HG02981 (cell line): ENCODE data around the gene TOX3.

Source experiments
- ATAC-seq: cut with Tn5 transposase; IDR thresholded peaks from one replicate; pipeline ENCODE4 v1.9.1; 2021; ENCODE audit warnings: mild to moderate bottlenecking, moderate library complexity; ENCODE audit not compliant: unreplicated experiment

TOX3 gene

DNA sequence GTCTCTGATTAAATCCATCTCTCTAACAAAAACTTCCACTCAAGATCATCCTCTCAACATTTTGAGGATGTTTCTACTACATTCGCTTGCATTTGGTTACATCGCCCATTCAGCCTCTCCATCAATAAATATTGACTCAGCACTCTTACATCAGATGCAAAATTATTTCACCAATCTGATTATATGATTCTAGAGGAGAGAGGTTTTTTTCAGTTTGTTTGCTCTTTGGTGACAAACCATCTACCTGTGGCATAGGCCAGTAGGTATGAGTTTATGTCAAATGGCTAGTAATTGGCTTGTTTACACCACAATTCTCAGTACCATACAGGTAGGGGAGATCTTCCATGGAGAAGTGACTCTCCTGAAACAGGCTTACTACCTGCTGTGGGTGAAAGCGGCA lies 52.3 kb downstream of the TOX3 start:
- ATAC-seq, result no peak

DNA sequence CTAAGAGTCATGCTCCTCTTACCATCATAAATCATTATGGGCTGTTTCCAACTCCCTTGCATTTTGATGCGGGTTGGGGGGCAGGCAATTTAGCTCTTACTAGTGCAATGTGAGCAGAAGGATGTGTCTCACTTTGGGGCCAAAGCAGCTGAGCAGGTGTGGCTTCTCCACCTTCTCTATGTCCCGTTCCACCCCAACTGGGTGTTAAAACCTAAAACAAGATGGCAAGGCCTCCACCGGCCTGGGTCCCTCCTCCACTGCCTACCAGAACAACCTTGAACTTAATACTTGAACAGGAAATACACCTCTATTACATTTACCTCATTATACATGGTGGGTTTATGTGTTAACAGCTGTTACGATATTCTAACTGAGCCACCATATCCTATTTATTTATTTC lies 52.8 kb downstream of the TOX3 start:
- ATAC-seq, result no peak

DNA sequence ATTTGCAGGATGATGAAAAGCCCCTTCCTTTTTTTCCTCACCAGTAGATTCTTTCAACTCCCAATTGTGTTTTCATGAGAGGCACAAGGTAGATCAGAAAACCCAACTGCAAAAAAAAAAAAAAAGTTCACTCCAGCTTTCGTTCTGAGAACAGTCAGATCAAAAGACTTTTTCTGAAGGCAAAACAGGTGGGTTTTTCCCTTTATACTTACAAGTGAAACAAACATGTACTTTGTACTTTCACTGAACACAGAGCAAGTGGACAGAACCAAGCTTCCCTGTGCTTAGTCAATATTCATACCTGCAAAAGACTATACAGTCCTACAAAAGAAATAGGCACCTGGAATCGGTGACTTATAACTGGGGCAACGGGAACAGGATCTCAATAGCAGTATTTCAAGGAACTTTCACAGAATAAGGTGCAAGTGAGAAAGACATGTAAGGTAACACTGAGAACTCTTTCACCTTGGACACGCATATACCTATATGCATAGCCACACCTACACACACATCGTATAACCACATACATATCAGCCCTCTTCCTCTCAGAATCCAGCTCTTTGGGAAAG lies 54.1 kb downstream of the TOX3 start:
- ATAC-seq, result no peak

DNA sequence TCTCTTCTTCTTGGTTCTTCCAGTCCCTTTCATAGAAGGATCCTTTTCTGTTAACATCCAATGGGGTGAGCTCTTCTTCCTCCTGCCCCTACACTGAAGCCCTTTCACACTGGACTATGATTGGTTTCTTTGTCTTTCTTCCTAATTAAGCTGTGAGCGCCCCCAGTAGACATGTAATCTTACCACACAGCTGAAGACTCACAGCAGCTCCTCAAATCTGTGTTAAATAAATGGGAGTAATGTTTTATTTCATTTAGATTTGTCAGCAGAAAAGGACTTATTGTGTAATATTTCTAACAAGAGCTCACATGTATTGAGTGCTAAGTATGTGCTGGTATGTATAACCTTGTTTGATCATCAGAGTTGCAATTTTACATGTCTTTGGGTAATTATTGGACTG lies 55.7 kb downstream of the TOX3 start:
- ATAC-seq, result no peak

DNA sequence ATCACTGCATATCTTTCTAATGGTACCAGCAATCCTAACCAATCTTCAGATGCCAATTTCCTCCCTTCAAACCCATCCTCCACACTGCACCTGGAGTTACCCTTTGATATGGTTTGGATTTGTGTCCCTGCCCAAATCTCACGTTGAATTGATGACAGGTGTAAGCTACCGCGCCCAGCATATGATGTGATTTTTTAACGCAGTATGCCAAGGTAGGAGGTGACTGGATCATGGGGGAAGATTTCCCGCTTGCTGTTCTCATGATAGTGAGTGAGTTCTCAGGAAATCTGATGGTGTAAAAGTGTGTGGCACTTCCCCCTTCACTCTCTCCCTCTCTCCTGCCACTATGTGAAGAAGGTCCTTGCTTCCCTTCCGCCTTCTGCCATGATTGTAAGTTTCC lies 57.0 kb downstream of the TOX3 start:
- no peak for ATAC-seq

DNA sequence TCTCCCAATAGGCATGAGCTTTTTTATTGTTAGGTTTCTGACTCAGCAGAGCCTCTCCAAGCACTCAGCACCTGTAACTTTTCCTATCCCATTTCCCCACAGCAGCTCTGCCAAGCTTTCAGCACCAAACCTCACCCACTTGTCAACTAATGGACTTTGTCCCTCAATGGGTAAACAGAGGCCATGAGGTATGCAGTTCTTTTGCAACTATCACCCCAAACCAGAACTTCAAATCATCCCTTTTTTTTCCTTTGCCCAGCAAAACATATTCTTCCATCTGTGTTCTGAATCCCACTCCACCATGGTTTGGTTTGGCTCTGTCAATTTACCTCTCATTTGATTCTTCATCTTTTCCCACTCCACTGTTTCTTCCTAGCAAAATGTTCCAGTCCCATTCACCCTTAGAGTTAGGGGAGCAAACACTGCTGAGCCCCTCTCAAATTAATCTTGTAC lies 58.1 kb downstream of the TOX3 start:
- no peak for ATAC-seq

DNA sequence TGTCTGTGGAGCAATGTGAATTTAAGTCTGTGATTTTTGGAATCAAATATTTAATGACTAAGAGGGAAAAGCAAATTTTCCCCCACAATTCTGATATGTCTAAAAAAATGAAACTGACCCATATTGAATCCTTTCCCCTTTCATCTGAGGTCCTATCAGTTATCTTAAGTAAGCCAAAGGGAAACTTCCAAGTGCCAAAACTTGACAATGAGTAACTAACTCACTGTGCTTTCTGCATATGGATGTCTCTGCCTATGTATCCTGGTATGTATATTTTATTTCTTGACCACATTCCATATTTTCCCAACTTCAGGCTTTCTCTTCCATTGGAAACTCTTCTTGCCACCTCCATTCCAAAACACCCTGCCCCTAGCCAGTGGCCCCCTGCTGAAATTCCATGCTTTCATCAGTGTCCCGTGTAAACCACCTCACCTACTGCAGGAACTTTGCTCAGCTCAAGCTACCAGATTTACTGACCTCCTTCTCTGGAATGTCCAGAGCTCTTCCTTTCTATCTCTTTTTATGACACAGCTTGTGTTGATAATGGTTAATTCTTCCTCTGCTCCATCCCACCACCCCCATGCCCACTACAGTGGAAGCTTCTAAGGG lies 59.0 kb downstream of the TOX3 start:
- ATAC-seq, result no peak

DNA sequence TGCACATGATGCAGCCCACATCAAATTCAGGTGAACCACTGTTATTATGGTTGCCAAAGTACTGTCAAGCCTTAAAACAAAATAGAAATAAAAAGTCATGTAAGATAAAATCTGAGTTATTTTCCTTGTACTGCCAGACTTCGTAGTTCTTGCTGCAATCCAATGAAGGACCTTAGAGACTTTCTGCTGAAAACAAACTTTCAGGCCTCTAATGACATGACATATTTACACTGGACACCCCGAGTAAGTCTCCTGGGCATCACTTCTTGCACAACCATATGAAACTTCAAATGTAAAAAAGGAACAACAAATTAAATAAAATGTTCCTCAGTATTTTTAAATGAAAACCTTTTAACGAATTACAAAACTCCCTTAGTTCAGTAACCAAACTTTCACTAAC lies 66.7 kb downstream of the TOX3 start:
- no peak for ATAC-seq

DNA sequence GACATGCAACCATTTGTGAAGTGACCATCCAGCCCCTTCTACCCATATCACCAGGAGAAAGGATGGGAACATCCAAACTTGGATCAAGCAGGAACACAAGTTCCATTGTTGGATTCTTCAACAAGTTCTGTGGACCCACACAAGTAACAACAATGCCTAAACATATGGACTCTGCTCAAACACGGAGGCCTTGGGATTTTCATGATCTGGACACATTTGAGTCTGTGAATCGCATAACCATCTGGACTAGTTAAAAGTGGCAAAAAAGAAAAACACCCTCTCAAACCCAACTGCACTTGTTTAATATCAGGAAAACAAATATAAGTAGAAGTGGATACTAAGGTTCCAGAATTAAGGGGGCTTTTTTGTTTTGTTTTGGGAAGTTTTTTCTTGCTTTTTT lies 70.8 kb downstream of the TOX3 start:
- no peak for ATAC-seq

DNA sequence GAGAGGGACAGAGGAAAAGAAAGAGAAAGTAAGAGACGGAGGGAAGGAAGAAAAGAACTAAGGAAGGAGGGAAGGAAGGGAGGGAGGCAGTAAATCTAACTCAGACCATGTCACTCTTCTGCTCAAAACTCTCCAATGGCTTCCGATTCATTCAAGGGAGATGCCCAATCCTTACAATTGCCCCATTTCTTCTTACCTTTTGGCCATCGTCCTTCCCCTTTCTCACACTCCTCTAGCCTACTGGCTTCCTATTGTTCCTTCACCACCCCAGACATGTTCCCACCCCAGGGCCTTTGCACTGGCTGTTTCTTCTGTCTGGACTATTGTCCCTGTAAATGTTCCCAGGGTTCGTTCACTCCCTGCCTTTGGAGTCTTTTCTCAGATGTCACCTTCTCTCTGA lies 72.3 kb downstream of the TOX3 start:
- no peak for ATAC-seq

DNA sequence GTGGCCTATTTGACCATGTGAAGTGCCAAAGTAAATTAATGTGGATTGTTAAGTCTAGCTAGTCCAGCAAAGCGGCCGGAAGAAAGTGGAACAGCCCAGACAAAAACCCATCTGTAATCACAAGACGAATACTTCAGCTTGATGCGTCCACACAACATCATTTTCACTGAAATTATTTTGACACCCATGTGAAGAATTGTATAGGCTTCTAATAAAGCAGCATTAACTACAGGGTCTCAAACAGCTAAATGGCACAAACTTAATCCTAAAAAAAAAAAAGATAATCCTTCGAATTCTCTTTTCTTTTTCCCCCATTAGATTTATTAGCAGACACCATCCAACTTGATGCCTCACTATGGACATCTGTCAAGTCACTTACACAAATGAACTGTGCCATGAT lies 73.8 kb downstream of the TOX3 start:
- no peak for ATAC-seq

DNA sequence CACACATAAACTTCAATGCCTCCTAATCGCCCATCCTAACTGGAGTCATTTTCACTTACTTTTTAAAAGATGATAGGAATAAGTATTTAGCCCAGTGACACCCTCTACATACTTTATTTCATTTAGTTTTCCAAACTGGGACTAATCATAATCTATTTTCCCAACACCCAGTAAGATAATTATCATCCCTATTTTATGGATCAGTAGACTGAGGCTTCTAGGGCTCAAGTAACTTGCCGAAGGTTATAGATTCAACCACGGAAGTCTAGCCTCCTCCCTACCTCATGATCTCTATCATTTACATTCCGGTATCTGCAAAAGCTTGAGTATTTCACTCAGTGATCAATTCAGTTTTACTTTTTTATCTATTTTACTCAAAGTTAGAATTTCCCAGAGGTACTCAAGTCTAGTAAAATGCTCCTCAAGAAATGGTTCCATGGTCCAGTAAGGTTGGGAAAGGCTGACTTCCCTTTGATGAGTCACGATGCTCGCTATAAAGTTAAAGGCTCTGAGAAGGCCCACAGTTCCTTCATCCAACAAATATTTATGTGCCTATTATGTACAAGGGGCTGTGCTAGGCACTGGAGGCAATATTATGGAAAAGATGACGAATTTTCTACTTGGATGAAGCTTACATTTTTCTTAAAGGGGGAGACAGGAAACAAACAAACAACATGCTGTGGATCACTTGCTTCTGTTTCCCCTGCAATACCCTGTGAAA lies 75.1 kb downstream of the TOX3 start:
- ATAC-seq, result no peak

DNA sequence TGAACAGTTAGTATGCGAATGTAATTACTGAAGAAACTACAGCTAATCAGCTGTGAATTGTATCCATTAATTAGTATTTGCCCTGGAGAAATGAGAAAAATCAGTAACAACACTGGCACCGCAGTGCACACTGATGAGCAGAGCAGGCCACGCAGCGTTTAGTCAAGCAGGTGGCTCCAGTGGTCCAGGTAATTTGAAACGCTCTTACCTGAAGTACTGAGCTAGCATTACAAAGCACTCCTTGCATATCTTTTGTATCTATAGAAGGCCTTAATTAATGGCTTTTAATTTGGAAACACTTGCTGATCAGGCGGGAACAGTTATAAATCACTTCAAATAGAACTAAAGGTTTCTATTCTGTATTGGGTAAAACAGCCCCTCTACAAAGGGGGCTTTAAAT lies 76.4 kb downstream of the TOX3 start:
- no peak for ATAC-seq

DNA sequence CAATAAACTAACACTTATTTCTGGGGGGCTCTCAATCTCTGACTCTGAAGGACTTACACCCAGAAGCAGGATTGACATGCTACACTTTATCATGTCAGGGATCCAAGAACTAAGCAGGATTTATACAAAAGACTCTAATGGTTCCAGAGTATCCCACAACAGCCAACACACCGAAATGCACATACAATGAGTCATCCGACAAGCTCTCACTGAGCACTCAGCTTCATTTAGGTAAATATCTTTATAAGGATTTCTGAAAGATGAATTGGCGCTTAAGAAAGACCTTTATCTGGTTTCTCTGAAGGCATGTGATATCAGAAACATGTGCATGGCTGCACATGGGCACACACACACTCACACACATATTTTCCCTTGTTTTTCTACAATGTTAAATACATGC lies 77.2 kb downstream of the TOX3 start:
- no peak for ATAC-seq

DNA sequence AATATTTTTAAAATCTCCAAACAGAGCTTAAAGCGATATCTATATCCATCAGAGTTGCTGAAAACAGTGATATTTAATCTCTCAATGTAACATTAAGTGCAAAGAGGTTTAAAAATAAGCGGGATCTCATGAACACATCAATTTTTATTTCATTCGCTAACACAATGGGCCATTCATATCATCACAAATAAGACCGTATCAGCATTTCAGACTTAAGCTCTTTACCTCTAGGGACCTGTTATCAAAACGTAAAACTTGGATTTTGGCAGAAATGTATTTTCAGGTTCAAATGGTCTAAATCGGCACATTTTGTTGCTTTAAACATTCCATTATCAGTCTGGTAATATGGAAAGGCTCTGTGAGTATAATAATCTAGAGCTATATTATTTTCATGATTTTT lies 77.9 kb downstream of the TOX3 start:
- ATAC-seq, result no peak

DNA sequence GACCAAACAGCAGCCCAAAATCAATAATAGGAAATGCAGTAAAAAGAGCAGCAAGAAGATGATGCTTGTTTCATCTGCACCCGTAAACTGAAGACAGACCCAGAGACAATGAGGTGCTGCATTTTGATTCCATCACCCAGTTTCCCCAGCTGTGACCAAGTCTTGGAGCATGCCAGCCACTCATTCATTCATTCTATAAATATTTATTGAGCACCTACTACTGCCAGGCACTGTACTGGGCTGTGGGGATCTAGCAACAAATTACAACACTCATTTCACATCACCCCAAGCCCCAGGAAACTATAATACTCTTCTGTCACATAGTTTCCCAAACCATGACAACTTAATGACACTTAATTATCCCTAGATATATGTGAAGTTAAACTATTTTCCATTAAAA lies 79.2 kb downstream of the TOX3 start:
- no peak for ATAC-seq

DNA sequence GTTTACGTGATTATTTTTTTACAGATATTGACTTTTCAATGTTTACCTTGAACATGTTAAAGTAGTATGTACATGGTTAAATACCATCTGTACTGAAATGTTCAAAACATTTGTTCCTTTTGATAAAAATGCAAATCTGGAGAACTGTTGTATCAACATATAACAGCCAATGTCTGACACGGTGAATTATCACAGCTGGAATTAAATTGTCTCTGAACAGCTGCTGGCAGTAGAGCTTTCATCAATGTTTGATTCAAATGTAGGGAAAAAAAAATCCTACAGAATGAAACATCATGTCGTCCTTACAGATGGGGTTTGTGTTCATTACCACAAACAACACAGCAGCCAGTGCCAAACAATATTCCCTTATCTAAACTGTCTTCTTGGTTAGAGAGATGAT lies 79.9 kb downstream of the TOX3 start:
- ATAC-seq, result no peak

DNA sequence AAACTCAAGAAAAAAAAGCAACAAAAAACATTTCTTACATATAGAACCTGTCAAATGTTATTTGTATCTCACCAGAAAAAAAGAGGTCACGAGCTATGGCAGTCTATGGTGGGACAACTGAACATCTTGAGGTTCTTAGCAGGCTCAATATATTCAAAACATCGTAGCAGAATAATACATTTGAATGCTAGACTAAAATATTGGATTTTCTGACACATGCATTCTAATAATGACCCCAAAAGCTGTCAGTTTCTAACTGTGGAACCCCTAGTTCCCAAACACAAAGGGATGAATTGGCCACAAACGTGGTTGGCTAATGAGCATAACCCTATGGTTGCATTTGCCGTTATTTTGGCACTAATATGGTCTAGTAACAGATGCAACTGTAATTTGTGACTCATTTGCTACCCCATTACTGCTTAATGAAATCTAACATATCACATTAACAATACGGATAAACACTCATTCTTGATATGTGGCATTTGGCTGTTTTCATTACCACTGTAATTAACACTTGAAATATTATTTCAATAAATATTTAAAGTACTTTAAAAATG lies 81.2 kb downstream of the TOX3 start:
- ATAC-seq, result no peak

DNA sequence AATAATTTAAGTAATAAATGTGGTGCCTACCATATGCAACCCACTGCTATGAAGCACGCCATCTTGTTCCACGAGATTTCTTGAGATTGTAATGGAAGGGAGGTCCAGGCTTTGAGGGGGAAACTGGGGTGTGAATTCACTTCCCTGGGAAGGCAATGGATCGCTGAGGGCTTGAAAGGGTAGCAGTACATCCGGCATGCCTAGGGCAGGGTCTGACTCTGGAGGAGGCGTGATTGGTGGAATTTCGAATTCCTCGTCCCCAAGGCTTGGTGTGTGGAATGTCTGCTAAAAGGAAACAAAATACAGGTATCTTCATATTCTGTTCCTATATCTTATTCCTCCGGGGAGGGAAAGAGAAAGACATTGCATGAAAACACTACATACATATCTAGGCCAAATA lies 83.0 kb downstream of the TOX3 start:
- no peak for ATAC-seq

DNA sequence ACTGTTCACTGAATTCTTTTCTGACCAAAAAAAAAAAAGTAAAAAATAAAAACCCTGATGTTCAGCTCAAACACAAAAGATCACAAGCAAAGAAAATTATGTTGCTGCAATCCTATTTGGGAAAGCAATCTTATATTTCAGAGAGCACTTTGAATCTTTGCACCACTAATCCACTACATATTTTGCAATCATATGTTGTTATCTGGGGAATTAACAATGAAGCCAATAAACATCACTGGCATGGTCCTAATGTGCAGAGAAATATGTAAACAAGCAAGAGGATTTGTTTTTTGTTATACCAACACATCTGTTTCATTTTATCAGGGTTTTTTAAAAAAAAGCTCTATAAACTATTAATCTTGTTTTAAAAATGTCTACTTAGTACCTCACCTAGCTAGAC lies 84.1 kb downstream of the TOX3 start:
- no peak for ATAC-seq

DNA sequence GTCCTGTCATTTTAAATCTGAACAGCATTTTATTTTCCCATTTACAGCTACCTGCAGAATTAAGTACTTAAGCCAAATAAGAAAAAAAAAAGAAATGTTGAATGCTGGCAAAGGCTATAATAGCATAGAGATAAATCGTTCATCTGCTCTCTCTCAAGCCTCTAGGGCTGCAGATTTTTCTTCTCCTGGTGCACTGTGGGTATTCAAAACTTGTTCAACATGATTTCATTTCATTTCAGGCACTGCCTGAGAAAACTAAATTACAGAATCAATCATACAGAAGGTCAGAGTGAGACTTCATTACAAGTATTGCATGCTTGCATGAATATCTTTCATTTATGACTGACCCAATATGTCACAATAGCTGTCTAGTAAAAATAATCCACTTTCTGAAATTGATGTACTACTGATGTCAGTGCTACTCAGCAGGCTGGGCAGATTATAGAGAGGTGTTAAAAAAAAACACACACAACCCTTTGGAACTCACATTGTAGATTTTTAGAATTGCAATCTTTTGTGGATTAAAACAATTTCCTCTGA lies 86.2 kb downstream of the TOX3 start:
- no peak for ATAC-seq

DNA sequence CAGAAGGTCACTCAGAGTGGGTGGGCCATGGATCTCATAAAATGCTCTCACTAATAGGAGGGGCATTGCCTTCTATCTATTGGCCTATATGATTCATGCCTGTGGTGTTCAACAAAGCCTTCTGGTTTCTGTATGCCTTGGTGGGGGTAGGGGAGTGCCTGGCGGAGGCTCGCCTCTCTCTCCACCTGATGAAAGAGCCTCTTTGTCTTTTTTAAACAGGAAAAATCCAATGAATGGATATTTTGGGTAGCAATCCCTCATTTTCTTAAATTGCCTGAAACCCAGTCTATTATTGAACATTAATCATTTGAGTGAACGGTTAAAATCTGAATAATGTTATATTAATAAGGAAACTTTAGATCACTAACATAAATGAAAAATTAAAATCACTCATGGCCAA lies 90.6 kb downstream of the TOX3 start:
- ATAC-seq, result no peak
